Upper lobe of left lung (tissue), 4 donors: Measurements from ENCODE around the gene SDHA.
"Not testable (repeated sequence)": the region's sequence is repeated elsewhere in the genome, so short reads cannot be mapped to it uniquely, and the experiment has no call there.

ENCODE experiments used
- CTCF ChIP-seq, 6 experiments: fragments of 450-650 bp in 4 of 6; fragments of 200-600 bp in 2 of 6; sonication (generic) in 2 of 6; IDR thresholded peaks; one replicate each; pipeline ENCODE4 v1.5.1; 2016 to 2019; ENCODE audit warnings: antibody characterized with exemption in 6 of 6
- EP300 ChIP-seq, 4 donors: sonication (generic); formaldehyde crosslinking; IDR thresholded peaks; one replicate each; pipeline ENCODE4 v1.5.1; 2017; ENCODE audit warnings: antibody characterized with exemption in 4 of 4, control low read depth in 2 of 4
- POLR2A ChIP-seq, 4 donors: fragments of 450-650 bp; IDR thresholded peaks; one replicate each; pipeline ENCODE4 v1.5.1; 2016 to 2017; ENCODE audit warnings: antibody characterized with exemption in 4 of 4, mild to moderate bottlenecking in 2 of 4
- POLR2AphosphoS5 ChIP-seq, 2 donors: sonication (generic); formaldehyde crosslinking; IDR thresholded peaks; one replicate each; pipeline ENCODE4 v1.5.1; 2017; ENCODE audit warnings: antibody characterized with exemption in 2 of 2

GRCh38 chr5:250396-250795 lies 32.3 kb downstream of the SDHA start:
- not testable (repeated sequence) for TF ChIP-seq CTCF, POLR2A, POLR2AphosphoS5, EP300 (IDR thresholded peaks at IDR 0.05)
